Keratinocyte (primary cell): ENCODE results near the gene UBE2L5. TPM values are rescaled to one million over a fixed set of nuclear protein-coding genes. Genes with fewer than 3 reads are reported as not detected.

ENCODE experiments used
- DNase-seq: peaks from one replicate; pipeline ENCODE4 v3.0.0-alpha.2; 2011; ENCODE audit warnings: low read depth, missing footprints, low spot score
- FAIRE-seq: peaks from 2 replicates; lab custom pipeline; 2011; peaks lifted over from hg19 to GRCh38; lab: Jason Lieb, UNC
- H2AFZ ChIP-seq: 2 replicates; pipeline ENCODE4 v1.6.0; 2012; ENCODE audit warnings: low read length, control low read depth, inconsistent platforms; ENCODE audit not compliant: control insufficient read depth
- H3K27ac ChIP-seq: 2 replicates; pipeline ENCODE4 v1.5.1; 2011; ENCODE audit warnings: low read length; ENCODE audit not compliant: control insufficient read depth, insufficient read depth
- H3K27me3 ChIP-seq: 3 replicates; pipeline ENCODE4 v1.6.0; 2011; ENCODE audit warnings: low read length; ENCODE audit not compliant: control insufficient read depth, insufficient read depth; ENCODE audit errors: extremely low read depth
- H3K36me3 ChIP-seq, 2 experiments: 2 replicates in 1 of 2; 3 replicates in 1 of 2; pipeline ENCODE4 v1.5.1; 2011; ENCODE audit warnings: low read length in 2 of 2, mild to moderate bottlenecking in 1 of 2; ENCODE audit not compliant: control insufficient read depth in 2 of 2, insufficient read depth in 2 of 2; ENCODE audit errors: extremely low read depth in 1 of 2
- H3K4me1 ChIP-seq: 3 replicates; pipeline ENCODE4 v1.5.1; 2011; ENCODE audit warnings: low read length; ENCODE audit not compliant: control insufficient read depth, insufficient read depth; ENCODE audit errors: extremely low read depth
- H3K4me2 ChIP-seq: 3 replicates; pipeline ENCODE4 v1.6.0; 2011; ENCODE audit warnings: low read depth, low read length; ENCODE audit not compliant: control insufficient read depth, insufficient read depth; ENCODE audit errors: extremely low read depth
- H3K4me3 ChIP-seq, 3 experiments: fragments of 200-600 bp in 1 of 3; sonication (generic) in 1 of 3; 2 replicates in 2 of 3; 3 replicates in 1 of 3; pipeline ENCODE4 v1.5.1; 2011 to 2016; ENCODE audit warnings: low read length in 3 of 3, mild to moderate bottlenecking in 3 of 3, control low read depth in 2 of 3, inconsistent platforms in 1 of 3, low read depth in 1 of 3, mixed read lengths in 1 of 3, mixed run types in 1 of 3, moderate library complexity in 1 of 3; ENCODE audit not compliant: control insufficient read depth in 2 of 3, insufficient read depth in 2 of 3; ENCODE audit errors: extremely low read depth in 1 of 3
- H3K79me2 ChIP-seq: 2 replicates; pipeline ENCODE4 v1.6.0; 2012; ENCODE audit warnings: low read length; ENCODE audit not compliant: control insufficient read depth, insufficient read depth
- H3K9ac ChIP-seq: 3 replicates; pipeline ENCODE4 v1.6.0; 2011; ENCODE audit warnings: low read length; ENCODE audit not compliant: control insufficient read depth, insufficient read depth; ENCODE audit errors: extremely low read depth
- H3K9me1 ChIP-seq: 3 replicates; pipeline ENCODE4 v1.6.0; 2011; ENCODE audit warnings: low read length; ENCODE audit not compliant: control insufficient read depth, insufficient read depth; ENCODE audit errors: extremely low read depth
- H3K9me3 ChIP-seq: 2 replicates; pipeline ENCODE4 v1.5.1; 2012; ENCODE audit warnings: low read depth, low read length; ENCODE audit not compliant: control insufficient read depth
- H4K20me1 ChIP-seq: 3 replicates; pipeline ENCODE4 v1.6.0; 2011; ENCODE audit warnings: low read length; ENCODE audit not compliant: control insufficient read depth, insufficient read depth; ENCODE audit errors: extremely low read depth
- EZH2 ChIP-seq: IDR thresholded peaks from one replicate; pipeline ENCODE4 v1.6.1; 2012; ENCODE audit warnings: inconsistent platforms, mild to moderate bottlenecking, low read length, moderate library complexity
- dilution Hi-C: fragments of 300-500 bp; cut with MboI; formaldehyde crosslinking; loops from one replicate; pipeline ENCODE4 v1.7.0; 2020; ENCODE audit warnings: low sequenced_read_pairs; ENCODE audit not compliant: extremely low pct_ligation_motif_present
- polyA plus RNA-seq, 5 experiments: library from polyadenylated mRNA; depleted of rRNA in 3 of 5; stranded (reverse) in 3 of 5; stranded (forward) in 1 of 5; unstranded in 1 of 5; fragments of >200 nt; gene quantifications; 1 replicate in 1 of 5; 2 replicates in 3 of 5; 3 replicates in 1 of 5; pipeline versions ENCODE4 v1.2.1 to v1.2.3, GENCODE V29; 2011 to 2012; ENCODE audit warnings: missing spikeins in 2 of 5, low read depth in 1 of 5, low replicate concordance in 1 of 5
- TF ChIP-seq, protein P1 (sequence below), 3 experiments: IDR thresholded peaks in 1 of 3; conservative IDR thresholded peaks in 1 of 3; optimal IDR thresholded peaks in 1 of 3; 2 replicates in 2 of 3; 3 replicates in 1 of 3; pipeline versions ENCODE3 to v1.5.1; 2011; ENCODE audit warnings: low read length in 3 of 3, mild to moderate bottlenecking in 3 of 3, moderate library complexity in 2 of 3, control low read depth in 1 of 3, inconsistent platforms in 1 of 3; ENCODE audit not compliant: insufficient read depth in 2 of 3; ENCODE audit errors: extremely low read depth in 1 of 3

UBE2L5 gene
- polyA plus RNA-seq, 1 donor (not counting 4 experiments of a cell fraction or from before 2014, with no cell fraction given) = 0.38 TPM

GRCh38 chr13:30446126-30446500, 23.8 kb downstream of the UBE2L5 start:
- FAIRE-seq (no peak), DNase-seq (no peak)
- H3K9me3 ChIP-seq = no peaks in the 10 kb centered on the region
- H4K20me1 ChIP-seq = no peaks in the 10 kb centered on the region
- no peaks in the 10 kb centered on the region for H3K9me1 ChIP-seq
- no peaks in the 10 kb centered on the region for H3K79me2 ChIP-seq
- H3K36me3 ChIP-seq = no peaks in the 10 kb centered on the region
- dilution Hi-C loops = no loop called here
- peak overlapping the region; percentile 74 for H3K4me2 ChIP-seq
- peak overlapping the region; percentile 30 for H3K9ac ChIP-seq
- H3K4me3 ChIP-seq = peak overlapping the region; percentile 12 to 34 (median 18)
- no peak overlapping the region for H3K27ac ChIP-seq
- peak overlapping the region; percentile 81 for H2AFZ ChIP-seq
- H3K27me3 ChIP-seq = no peaks in the 10 kb centered on the region
- H3K4me1 ChIP-seq = peaks cover 13% of the 10 kb centered on the region
- TF ChIP-seq EZH2 = no peak
- TF ChIP-seq, protein P1, sequence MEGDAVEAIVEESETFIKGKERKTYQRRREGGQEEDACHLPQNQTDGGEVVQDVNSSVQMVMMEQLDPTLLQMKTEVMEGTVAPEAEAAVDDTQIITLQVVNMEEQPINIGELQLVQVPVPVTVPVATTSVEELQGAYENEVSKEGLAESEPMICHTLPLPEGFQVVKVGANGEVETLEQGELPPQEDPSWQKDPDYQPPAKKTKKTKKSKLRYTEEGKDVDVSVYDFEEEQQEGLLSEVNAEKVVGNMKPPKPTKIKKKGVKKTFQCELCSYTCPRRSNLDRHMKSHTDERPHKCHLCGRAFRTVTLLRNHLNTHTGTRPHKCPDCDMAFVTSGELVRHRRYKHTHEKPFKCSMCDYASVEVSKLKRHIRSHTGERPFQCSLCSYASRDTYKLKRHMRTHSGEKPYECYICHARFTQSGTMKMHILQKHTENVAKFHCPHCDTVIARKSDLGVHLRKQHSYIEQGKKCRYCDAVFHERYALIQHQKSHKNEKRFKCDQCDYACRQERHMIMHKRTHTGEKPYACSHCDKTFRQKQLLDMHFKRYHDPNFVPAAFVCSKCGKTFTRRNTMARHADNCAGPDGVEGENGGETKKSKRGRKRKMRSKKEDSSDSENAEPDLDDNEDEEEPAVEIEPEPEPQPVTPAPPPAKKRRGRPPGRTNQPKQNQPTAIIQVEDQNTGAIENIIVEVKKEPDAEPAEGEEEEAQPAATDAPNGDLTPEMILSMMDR (optimal IDR thresholded peaks at IDR 0.05 in 1 of 3, IDR thresholded peaks at IDR 0.05 in 1 of 3, conservative IDR thresholded peaks at IDR 0.05 in 1 of 3; ENCODE audit: extremely low read depth in 1 of 3, insufficient read depth in 2 of 3, low read length in 3 of 3) = no peak

DNA sequence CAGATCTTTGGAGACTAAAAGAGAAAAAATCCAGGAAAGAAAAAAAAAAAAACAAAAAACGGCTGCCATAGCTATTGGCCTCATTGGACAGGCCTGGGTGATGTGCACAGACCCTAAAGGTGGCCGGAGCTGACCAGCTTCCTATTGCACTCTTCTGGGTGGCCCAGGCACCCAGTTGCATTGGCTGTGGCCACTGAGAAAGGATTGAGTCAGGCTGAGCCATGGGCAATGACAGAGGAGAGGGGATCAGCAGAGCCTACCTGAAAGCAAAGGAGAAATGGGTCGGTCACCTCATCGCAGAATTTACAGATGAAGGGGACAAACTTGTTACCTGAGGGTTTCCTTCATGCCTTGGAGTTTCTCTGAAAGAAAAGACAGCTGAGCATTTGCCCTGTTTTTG, 26.1 kb downstream of the UBE2L5 start:
- Histone ChIP-seq H3K4me2 (no peak overlapping the region), H3K9me1 (no peaks in the 10 kb centered on the region), H3K4me3 (no peak overlapping the region), H3K27ac (no peak overlapping the region), H2AFZ (no peak overlapping the region), H3K36me3 (no peaks in the 10 kb centered on the region), H3K79me2 (no peaks in the 10 kb centered on the region), H3K9ac (no peak overlapping the region), H3K27me3 (no peaks in the 10 kb centered on the region), H3K9me3 (no peaks in the 10 kb centered on the region), H3K4me1 (peaks cover 13% of the 10 kb centered on the region), H4K20me1 (no peaks in the 10 kb centered on the region)
- no peak for DNase-seq
- TF ChIP-seq EZH2 = no peak
- TF ChIP-seq, protein P1 (optimal IDR thresholded peaks at IDR 0.05 in 1 of 3, IDR thresholded peaks at IDR 0.05 in 1 of 3, conservative IDR thresholded peaks at IDR 0.05 in 1 of 3; ENCODE audit: extremely low read depth in 1 of 3, insufficient read depth in 2 of 3, low read length in 3 of 3) = no peak
- dilution Hi-C loops = no loop called here
- FAIRE-seq = no peak
